GM19395 (cell line): ENCODE data around the gene SDCCAG8.

Experiments
- ATAC-seq: cut with Tn5 transposase; IDR thresholded peaks from one replicate; pipeline ENCODE4 v1.9.1; 2021; ENCODE audit warnings: mild to moderate bottlenecking, moderate library complexity; ENCODE audit not compliant: unreplicated experiment

The SDCCAG8 gene

GRCh38 chr1:243415663-243416408 is 160.0 kb downstream of the SDCCAG8 start:
- no peak for ATAC-seq

- ATAC-seq: peak; percentile 59
Observed at GRCh38 chr1:243416495-243416894, 160.7 kb downstream of the SDCCAG8 start.

GRCh38 chr1:243420016-243420945 is 164.4 kb downstream of the SDCCAG8 start:
- ATAC-seq: no peak

DNA sequence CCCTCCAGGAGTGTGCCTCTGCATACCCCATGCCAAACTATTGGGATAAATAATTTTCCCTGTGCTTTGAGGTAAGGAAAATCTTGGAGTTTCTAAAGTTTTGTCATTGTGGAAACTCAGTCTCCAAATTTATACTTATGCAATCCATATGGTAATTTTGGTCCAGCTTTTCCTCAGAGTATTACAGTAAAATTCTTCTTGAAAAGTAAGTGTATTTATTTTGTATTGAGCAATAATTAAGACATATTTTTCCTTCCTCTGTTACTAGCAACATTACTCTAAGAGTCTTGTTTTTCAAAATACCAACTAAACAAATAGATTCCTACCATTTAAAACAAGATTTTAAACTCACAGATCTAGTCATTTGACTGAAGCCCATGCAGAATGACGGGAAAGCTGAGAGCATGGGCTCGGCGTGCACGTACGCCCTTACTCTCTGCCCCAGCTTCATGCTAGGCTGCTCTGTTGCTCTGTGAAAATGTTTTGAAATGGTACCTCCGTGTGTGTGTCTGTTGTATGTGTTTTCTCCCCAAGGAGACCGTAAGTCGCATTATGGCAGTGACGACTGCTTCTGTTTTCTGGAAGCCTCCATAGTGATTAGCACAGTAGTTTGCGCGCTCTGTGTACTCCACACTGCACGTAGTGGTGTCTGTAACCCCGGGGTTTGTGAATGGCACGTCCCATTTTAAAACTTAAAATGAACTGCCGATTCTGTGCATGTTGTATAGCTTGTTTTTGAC is 165.3 kb downstream of the SDCCAG8 start:
- no peak for ATAC-seq

DNA sequence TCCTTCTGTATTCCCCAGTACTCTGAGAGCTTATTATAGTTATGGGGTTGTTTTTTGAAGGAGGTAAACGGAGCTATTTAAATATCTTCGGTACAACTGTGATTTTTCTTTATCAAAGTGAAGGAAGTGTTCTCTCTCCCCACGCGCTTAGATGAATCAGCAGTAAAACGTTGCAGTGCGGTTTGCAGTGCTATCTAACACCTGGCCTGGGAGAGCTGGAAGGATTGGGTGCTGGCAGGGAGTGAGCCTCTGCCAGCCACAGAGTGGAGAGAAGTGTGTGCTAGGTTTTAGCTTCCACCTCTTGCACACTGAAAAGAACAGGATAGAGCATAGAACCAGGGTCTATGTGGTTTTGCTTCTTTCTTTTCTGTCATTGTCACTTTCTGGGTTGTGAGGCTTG is 165.9 kb downstream of the SDCCAG8 start:
- peak; percentile 87 for ATAC-seq

- ATAC-seq: no peak
Observed at GRCh38 chr1:243422362-243422761, 166.5 kb downstream of the SDCCAG8 start.

GRCh38 chr1:243428084-243428483 is 172.2 kb downstream of the SDCCAG8 start:
- no peak for ATAC-seq

DNA sequence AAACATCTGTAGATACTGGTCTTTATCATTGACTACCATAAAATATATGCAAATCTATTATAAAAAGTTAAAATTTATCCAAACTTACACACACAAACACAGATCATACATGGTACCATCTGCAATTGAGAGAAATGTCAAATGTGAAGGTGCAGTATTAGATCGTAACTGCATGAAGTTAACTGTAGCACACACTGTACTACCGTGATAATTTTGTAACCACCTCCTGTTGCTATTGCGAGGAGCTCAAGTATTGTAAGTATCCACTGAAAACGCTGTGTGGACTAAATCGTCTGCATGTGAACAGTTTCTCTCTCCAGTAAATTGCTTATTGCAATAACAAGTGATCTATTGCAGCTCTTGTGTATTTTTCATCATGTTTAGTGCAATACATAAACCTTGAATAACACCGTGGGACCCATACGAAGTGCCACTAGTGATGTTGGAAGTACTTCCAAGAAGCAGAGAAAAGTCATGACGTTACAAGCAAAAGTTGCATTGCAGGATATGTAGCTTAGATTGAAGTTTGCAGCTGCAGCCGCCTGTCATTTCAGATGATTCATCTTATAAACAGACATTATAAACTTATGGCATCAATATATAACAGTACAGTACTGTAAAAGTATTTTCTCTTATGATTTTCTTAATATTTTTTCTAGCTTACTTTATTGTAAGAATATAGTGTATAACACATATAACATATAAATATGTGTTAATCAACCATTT is 172.9 kb downstream of the SDCCAG8 start:
- no peak for ATAC-seq

DNA sequence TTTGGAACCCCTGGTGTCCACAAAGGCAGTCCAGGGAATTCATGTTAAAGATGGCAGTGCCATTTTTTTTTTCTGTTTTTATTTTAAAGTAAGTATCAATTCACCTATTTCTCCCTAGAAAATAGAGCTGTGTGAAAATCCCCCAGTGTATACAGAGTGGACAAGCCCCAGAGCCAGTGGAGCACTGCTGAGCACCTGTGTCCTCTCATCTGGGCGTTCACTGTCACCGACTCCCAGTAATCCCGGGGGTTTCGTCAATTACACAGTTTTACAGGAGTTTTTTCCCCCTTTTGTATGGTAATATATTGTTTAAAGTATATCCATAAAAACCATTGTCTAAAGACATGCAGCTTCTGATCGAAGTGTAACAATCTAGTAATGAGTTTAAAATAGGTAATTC is 175.8 kb downstream of the SDCCAG8 start:
- ATAC-seq: no peak

- ATAC-seq: no peak
Observed at GRCh38 chr1:243432136-243432535, 176.3 kb downstream of the SDCCAG8 start.

GRCh38 chr1:243433737-243434370 is 178.0 kb downstream of the SDCCAG8 start:
- no peak for ATAC-seq

- no peak for ATAC-seq
Observed at GRCh38 chr1:243434594-243434993, 178.8 kb downstream of the SDCCAG8 start.

- ATAC-seq: no peak
Observed at GRCh38 chr1:243435836-243436235, 180.0 kb downstream of the SDCCAG8 start.

- no peak for ATAC-seq
Observed at GRCh38 chr1:243438146-243438545, 182.3 kb downstream of the SDCCAG8 start.

DNA sequence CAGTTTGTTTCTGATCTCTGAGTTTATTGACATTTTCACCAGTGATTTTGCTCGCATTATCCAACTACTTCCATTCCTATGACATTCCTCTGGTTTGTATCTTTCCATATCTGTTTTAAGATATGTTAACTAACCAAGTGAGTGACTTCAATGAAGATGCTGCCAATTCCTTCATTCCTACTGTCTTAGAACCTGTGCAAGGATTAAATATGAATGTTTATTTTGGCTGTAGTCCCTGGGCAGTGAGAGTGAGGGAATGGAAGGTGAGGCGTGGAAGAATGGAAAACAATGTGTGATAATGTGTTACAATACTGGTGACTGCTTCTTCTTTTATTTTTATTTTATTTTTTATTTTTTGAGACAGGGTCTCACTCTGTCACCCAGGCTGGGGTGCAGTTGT is 183.0 kb downstream of the SDCCAG8 start:
- no peak for ATAC-seq

DNA sequence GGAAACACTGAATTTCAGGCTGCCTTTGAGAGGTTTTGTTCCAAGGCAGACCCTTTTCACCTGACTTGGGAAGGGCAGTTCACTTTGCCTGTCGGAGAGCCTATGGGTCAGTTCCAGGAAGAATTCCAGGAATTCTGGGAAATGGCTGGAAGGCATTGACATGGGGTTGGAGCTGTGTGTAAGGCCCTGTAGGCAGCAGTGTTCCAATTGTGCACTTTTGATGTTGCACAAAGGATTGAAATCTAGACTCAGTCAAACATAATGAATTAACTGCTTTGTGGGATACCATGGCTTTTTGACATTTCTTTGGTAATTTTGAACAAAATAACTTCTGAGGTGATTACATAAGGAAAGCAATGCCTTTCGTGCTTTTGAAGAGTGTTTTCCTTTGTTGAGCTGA is 184.6 kb downstream of the SDCCAG8 start:
- ATAC-seq: no peak

GRCh38 chr1:243441601-243442000 is 185.8 kb downstream of the SDCCAG8 start:
- ATAC-seq: no peak

DNA sequence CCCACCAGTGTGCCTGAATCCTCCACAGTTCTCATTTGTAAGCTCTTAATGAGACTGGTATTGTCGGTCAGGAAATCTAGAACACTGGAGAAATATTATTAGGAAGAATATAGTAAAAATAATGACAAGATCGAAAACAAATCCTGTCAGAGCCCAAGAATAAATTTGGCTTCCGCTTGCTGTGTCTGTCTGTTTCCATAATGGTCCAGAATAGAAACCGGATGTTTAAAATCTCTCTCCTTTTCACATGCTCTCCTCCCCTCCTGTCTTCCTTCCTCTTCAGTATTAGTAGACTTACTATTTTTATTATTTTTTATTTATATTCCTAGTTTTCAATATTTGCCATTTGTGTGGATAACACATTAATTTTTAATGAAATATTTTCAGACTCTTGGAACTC is 187.7 kb downstream of the SDCCAG8 start:
- peak; percentile 60 for ATAC-seq

DNA sequence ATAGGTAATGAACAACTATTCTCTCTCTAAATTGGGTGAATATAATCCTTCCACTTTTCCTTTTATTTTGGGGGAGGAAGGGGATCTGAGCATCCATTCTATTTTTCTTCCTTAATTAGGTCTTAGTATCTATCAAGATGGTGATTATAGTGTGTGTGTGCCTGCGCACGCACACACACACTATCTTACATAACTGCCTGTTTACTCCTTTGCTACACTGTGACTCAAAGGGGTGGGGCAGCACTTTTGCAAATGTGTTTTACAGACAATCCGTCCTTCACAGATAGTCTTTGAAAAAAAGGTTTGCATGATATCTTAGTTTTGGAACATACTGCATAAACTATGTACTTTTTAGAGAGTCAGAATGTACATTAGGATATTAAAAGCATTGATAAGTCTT is 191.5 kb downstream of the SDCCAG8 start:
- no peak for ATAC-seq

DNA sequence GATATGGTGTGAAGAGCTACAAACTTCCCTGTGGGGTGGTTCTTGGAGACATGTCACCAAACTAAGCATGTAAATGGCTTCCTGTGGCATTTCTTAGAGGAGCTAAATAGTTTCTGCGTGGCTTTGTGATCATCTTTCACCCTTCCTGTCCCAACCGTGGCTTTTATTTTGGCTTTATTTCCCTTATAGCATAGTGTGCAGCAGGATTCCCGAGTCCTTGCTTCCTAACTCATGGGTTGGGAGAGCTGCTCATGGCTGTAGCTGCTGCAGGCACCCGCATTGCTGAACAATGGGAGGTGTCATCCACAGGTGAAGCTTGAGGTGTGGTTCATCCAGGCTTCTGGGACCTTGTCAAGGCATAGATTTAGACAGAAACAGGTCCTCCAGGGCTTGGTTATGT is 192.0 kb downstream of the SDCCAG8 start:
- no peak for ATAC-seq
